HepG2 (cell line): ENCODE results near the gene VWA1. TPM values are rescaled to one million over a fixed set of nuclear protein-coding genes. Genes with fewer than 3 reads are reported as not detected.

Source experiments
- CREB3 ChIP-seq: sonication (generic); formaldehyde crosslinking; IDR thresholded peaks from 2 replicates; pipeline ENCODE4 v1.5.0; 2020; ENCODE audit warnings: missing genetic modification reagents
- E2F1 ChIP-seq: sonication (generic); formaldehyde crosslinking; IDR thresholded peaks from 2 replicates; pipeline ENCODE4 v1.5.0; 2020; ENCODE audit warnings: missing genetic modification reagents
- ELK4 ChIP-seq: sonication (generic); formaldehyde crosslinking; IDR thresholded peaks from 2 replicates; pipeline ENCODE4 v1.9.0; 2021; ENCODE audit warnings: missing genetic modification reagents, borderline replicate concordance
- KAT2B ChIP-seq: fragments of 150-350 bp; IDR thresholded peaks from 2 replicates; pipeline ENCODE4 v1.6.1; 2014; ENCODE audit warnings: low read depth, low read length, borderline replicate concordance
- MYC ChIP-seq: sonication (generic); formaldehyde crosslinking; IDR thresholded peaks from 2 replicates; pipeline ENCODE4 v1.9.0; 2021; ENCODE audit warnings: missing genetic modification reagents, borderline replicate concordance
- PREB ChIP-seq: sonication (generic); formaldehyde crosslinking; IDR thresholded peaks from 2 replicates; pipeline ENCODE4 v1.4.0; 2020; ENCODE audit warnings: missing genetic modification reagents
- SMC3 ChIP-seq: IDR thresholded peaks from 2 replicates; pipeline ENCODE4 v1.6.1; 2011; ENCODE audit warnings: low read length, improper control_type of control experiment
- TARDBP ChIP-seq: sonication (generic); formaldehyde crosslinking; IDR thresholded peaks from 2 replicates; pipeline ENCODE4 v1.8.0; 2022; ENCODE audit warnings: mild to moderate bottlenecking, missing genetic modification reagents
- U2AF2 ChIP-seq: fragments of 200-400 bp; formaldehyde crosslinking; IDR thresholded peaks from 2 replicates; pipeline ENCODE4 v1.6.1; 2017; ENCODE audit warnings: low read depth, mild to moderate bottlenecking, low read length
- WIZ ChIP-seq: sonication (generic); formaldehyde crosslinking; IDR thresholded peaks from 2 replicates; pipeline ENCODE4 v1.5.1; 2020; ENCODE audit warnings: mild to moderate bottlenecking, missing genetic modification reagents
- ZBTB2 ChIP-seq: sonication (generic); formaldehyde crosslinking; IDR thresholded peaks from 2 replicates; pipeline ENCODE4 v1.8.0; 2022; ENCODE audit warnings: low read depth, missing genetic modification reagents
- ZFP36 ChIP-seq: fragments of 150-350 bp; IDR thresholded peaks from 2 replicates; pipeline ENCODE4 v1.6.1; 2018; ENCODE audit warnings: borderline replicate concordance, low read length, low read depth; ENCODE audit not compliant: partially characterized antibody
- ZNF44 ChIP-seq: sonication (generic); formaldehyde crosslinking; IDR thresholded peaks from 2 replicates; pipeline ENCODE4 v1.5.1; 2020; ENCODE audit warnings: mild to moderate bottlenecking, missing genetic modification reagents
- ZNF547 ChIP-seq: sonication (generic); formaldehyde crosslinking; IDR thresholded peaks from 2 replicates; pipeline ENCODE4 v1.5.1; 2020; ENCODE audit warnings: mild to moderate bottlenecking, missing genetic modification reagents
- ZNF557 ChIP-seq: sonication (generic); formaldehyde crosslinking; IDR thresholded peaks from 2 replicates; pipeline ENCODE4 v1.4.0; 2020; ENCODE audit warnings: missing genetic modification reagents
- ZNF746 ChIP-seq: sonication (generic); formaldehyde crosslinking; IDR thresholded peaks from 2 replicates; pipeline ENCODE4 v1.8.0; 2022; ENCODE audit warnings: mild to moderate bottlenecking, missing genetic modification reagents
- ZNF891 ChIP-seq: sonication (generic); formaldehyde crosslinking; IDR thresholded peaks from 2 replicates; pipeline ENCODE4 v1.5.0; 2020; ENCODE audit warnings: mild to moderate bottlenecking, missing genetic modification reagents
- polyA plus RNA-seq, 8 experiments: library from polyadenylated mRNA; depleted of rRNA in 3 of 8; stranded (reverse) in 7 of 8; unstranded in 1 of 8; fragments of >200 nt; fragmentation: Illumina TruSeq in 4 of 8; extraction: Trizol in 4 of 8; gene quantifications; 2 replicates each; pipeline versions ENCODE4 v1.2.1 to v1.2.3, GENCODE V29; 2011 to 2016; ENCODE audit warnings: low read depth in 4 of 8, missing spikeins in 1 of 8, mixed read lengths in 1 of 8; ENCODE audit not compliant: insufficient read depth in 1 of 8
- total RNA-seq, 5 experiments: library from RNA; depleted of rRNA; stranded (reverse); fragments of >200 nt; fragmentation: Illumina TruSeq; extraction: Trizol; gene quantifications; 2 replicates each; pipeline ENCODE4 v1.2.3, GENCODE V29; 2016; ENCODE audit warnings: low read depth in 1 of 5
- TF ChIP-seq, protein P1 (sequence below): fragments of 450-650 bp; IDR thresholded peaks from 2 replicates; pipeline ENCODE4 v1.6.1; 2017; ENCODE audit warnings: mild to moderate bottlenecking
- TF ChIP-seq, protein P2 (sequence below): sonication (generic); formaldehyde crosslinking; IDR thresholded peaks from 2 replicates; pipeline ENCODE4 v1.8.0; 2022; ENCODE audit warnings: missing genetic modification reagents, low read depth, mild to moderate bottlenecking, borderline replicate concordance

Gene VWA1
- total and polyA plus RNA-seq, 2 of the 13 experiments (the other 11 are each of a cell fraction or from before 2014, with no cell fraction given), result 40.9 to 57.5 TPM

DNA sequence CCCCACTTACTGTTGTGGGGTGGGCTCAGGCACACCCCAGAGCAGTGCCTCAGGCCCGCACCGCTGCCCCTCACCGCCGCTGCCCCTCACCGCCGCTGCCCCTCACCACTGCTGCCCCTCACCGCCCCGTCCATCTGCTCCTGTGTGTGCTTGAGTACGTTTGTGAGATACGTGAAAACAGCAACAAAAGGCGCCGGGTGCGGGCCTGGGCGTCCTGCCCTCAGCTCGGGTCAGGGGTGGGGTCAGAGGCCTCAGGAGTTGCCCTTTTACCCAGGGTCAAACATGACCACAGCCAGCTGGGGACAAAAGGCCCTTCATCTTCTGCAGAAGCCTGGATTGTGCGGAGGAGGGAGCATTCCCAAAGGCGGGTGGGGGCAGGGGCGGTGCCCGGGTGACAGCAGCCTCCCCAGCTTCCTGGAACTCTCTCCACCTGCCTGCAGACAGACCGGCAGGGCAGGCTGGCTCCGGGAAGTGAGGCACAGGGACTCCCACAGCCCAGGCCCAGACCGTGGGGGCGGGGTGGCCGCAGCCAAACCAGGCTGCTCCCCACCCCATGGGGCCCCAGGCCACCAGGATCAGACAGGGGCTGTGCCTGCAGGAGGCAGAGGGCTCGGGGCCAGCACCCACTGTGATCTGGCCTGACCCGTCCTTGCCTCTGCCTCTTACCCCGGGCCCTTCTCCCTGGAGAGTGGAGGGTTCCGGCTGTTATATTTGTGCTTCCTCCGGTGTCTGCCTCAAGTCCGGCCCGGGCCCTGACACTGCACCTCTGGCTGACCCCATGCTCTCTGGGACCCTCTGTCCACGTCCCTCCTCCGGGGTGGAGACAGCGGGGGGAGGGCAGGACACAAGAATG, 2.3 kb upstream of the VWA1 start (continued):
- TF ChIP-seq, protein P1, sequence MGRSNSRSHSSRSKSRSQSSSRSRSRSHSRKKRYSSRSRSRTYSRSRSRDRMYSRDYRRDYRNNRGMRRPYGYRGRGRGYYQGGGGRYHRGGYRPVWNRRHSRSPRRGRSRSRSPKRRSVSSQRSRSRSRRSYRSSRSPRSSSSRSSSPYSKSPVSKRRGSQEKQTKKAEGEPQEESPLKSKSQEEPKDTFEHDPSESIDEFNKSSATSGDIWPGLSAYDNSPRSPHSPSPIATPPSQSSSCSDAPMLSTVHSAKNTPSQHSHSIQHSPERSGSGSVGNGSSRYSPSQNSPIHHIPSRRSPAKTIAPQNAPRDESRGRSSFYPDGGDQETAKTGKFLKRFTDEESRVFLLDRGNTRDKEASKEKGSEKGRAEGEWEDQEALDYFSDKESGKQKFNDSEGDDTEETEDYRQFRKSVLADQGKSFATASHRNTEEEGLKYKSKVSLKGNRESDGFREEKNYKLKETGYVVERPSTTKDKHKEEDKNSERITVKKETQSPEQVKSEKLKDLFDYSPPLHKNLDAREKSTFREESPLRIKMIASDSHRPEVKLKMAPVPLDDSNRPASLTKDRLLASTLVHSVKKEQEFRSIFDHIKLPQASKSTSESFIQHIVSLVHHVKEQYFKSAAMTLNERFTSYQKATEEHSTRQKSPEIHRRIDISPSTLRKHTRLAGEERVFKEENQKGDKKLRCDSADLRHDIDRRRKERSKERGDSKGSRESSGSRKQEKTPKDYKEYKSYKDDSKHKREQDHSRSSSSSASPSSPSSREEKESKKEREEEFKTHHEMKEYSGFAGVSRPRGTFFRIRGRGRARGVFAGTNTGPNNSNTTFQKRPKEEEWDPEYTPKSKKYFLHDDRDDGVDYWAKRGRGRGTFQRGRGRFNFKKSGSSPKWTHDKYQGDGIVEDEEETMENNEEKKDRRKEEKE, result no peak
- TF ChIP-seq, protein P2, sequence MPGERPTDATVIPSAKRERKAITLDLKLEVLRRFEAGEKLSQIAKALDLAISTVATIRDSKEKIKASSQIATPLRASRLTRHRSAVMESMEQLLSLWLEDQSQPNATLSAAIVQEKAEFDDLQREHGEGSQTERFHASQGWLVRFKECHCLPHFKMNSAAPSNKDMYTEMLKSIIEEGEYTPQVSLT, result no peak
- TF ChIP-seq MYC (peak; percentile 72), E2F1 (CRISPR knock-in tag) (no peak), ZNF557 (CRISPR knock-in tag) (no peak), ELK4 (CRISPR knock-in tag) (no peak), SMC3 (peak; percentile 19; the same call in 1 of the 2 replicates), ZBTB2 (CRISPR knock-in tag) (no peak), TARDBP (CRISPR knock-in tag) (peak; percentile 79), ZNF547 (CRISPR knock-in tag) (peak; percentile 59; the same call in 1 of the 2 replicates), WIZ (CRISPR knock-in tag) (0 out of 2 replicates have a peak, but pooled peaks have one; percentile 67), U2AF2 (peak; percentile 56; the same call in 1 of the 2 replicates), CREB3 (CRISPR knock-in tag) (0 out of 2 replicates have a peak, but pooled peaks have one; percentile 22), ZFP36 (no peak), KAT2B (no peak), ZNF746 (CRISPR knock-in tag) (peak; percentile 99), PREB (CRISPR knock-in tag) (no peak), ZNF44 (CRISPR knock-in tag) (0 out of 2 replicates have a peak, but pooled peaks have one; percentile 69), ZNF891 (0 out of 2 replicates have a peak, but pooled peaks have one; percentile 35)
